ENCODE results near the gene CD207.

DNA sequence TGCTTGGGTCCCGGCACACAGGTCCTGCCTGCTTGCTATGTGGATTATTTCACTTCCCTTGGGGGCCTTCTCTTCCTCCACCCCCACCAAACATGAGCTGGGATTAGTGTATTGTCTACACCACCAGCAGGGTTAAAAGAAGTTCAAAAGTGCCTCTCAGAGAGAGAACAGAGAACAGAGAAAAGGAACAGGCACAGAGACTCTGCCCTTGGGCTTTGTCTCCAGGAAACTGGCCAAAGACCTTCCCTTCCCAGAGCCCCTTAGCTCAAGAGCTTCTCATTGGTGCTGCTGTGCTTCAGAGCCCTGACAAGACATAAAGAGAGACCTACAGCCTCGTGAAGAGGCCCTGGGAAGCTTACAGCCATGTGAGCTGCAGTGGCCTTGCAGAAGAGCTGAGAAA, 38.1 kb downstream of the CD207 start:
- TF ChIP-seq CTCF (IDR thresholded peaks at IDR 0.05 in 4 of 5, conservative IDR thresholded peaks at IDR 0.05 in 1 of 5) (no peak), POLR2A (IDR thresholded peaks at IDR 0.05) (no peak)

Data from gastrocnemius medialis (tissue), 4 donors.